22Rv1 (cell line): ENCODE measurements around the gene SLCO4C1.

Experiments used
- H3K27ac ChIP-seq: fragments of 450-650 bp; 2 replicates; pipeline ENCODE4 v1.5.1; 2017
- CTCF ChIP-seq: fragments of 450-650 bp; IDR thresholded peaks from 2 replicates; pipeline ENCODE4 v1.5.1; 2017; ENCODE audit warnings: mild to moderate bottlenecking
- ZFX ChIP-seq: fragments of 450-650 bp; IDR thresholded peaks from 2 replicates; pipeline ENCODE4 v1.6.1; 2017; ENCODE audit warnings: antibody characterized with exemption, borderline replicate concordance

SLCO4C1 gene

GRCh38 chr5:102289251-102289899, 6.7 kb downstream of the SLCO4C1 start:
- no peak for TF ChIP-seq CTCF
- no peak for TF ChIP-seq ZFX
- peak overlapping the region; percentile 25; the same call in 1 of the 2 replicates for H3K27ac ChIP-seq

GRCh38 chr5:102288630-102289029, 7.5 kb downstream of the SLCO4C1 start:
- H3K27ac ChIP-seq, result 0 out of 2 replicates have a peak overlapping the region, but pooled peaks have one; percentile 25
- no peak for TF ChIP-seq CTCF
- no peak for TF ChIP-seq ZFX

- TF ChIP-seq CTCF (no peak), ZFX (no peak)
- no peak overlapping the region for H3K27ac ChIP-seq
Measured at GRCh38 chr5:102286476-102286875, 9.6 kb downstream of the SLCO4C1 start.

- TF ChIP-seq CTCF, result no peak
- no peak for TF ChIP-seq ZFX
- no peak overlapping the region for H3K27ac ChIP-seq
Measured at GRCh38 chr5:102283102-102283797, 12.8 kb downstream of the SLCO4C1 start.

- no peak overlapping the region for H3K27ac ChIP-seq
- TF ChIP-seq ZFX (no peak), CTCF (no peak)
Measured at GRCh38 chr5:102279711-102280110, 16.4 kb downstream of the SLCO4C1 start.

- TF ChIP-seq ZFX (no peak), CTCF (no peak)
- H3K27ac ChIP-seq, result no peak overlapping the region
Measured at GRCh38 chr5:102278231-102278630, 17.9 kb downstream of the SLCO4C1 start.

GRCh38 chr5:102277144-102277543, 18.9 kb downstream of the SLCO4C1 start:
- no peak overlapping the region for H3K27ac ChIP-seq
- TF ChIP-seq CTCF, result no peak
- no peak for TF ChIP-seq ZFX
